ENCODE measurements around the gene CEBPG.

CEBPG gene

DNA sequence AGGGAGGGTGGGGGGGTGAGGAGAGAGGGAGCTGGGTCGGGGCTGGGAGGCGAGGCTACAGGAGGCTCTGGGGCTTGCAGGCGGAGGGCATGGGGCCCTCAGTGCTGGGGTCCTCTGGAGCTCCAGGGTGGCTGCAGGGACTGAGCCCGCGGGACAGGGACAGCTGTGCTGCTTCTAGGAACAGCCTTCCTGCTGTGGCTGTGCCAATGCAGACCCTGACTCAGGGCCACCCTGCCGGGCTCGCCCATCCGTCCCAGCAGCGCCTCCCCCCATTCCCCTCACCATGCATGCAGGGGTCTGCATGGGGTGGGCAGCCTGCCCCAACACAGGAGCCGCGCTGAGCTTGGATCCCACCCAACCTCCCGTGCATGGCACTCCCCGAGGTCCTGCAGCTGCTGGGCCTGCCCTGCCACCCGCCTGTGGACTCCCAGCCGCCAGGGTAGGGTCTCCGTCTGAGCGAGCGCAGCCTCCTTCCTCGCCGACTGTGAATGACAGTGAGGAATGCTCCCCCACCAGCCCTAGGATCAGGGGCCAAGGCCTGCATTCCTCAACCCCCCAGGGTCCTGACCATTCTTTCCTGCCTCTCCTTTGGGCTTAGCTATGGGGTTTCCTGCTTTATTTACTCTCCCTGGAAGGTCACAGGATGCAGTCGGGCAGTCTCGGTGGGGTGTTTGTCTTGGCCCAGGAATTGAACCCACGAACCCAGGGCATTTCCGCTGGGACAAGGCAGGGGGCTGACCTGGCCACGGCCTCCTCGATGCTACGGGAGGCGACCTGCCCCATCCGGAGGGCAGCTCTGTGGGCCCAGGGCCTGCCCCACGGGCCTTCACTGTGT is 23.4 kb downstream of the CEBPG start:
- no peak for DNase-seq

DNA sequence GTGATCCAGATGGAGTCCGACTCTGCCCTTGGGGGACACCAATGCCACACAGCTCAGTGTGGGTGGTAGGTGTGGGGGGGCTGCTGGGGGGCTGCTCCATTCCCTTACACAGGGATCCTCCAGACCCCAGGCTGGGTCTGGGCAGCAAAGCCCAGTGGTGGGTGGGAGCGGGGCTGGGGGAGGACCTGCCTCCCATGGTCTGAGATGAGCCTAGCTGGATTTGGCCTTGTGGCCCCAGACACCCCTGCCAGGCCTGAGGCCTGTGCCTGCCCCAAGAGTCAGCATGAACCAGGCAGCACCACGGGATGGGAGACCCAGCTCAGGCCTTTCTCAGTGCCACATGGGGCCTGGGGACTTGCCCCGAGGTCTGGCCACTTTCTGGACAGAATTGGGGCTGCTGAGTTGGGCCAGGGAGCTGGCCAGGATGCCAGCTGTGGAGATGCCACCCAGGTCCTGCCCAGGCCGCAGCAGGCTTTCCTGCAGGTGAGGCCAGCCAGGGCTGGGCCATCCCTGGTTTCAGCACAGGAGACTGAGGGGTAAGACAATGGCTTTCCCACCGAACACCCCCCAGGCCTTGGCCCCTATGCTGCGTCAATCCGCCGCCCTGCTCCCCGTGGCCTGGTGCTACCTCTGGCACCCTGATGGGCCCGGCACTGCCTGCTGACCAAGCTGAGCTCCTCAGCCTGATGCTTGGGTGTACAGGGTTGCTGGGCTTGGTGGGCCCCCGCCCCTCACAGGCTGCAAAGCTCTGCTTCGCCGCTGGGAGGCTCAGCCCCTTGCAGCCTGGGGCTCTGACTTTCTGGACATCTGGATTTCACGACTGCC is 24.2 kb downstream of the CEBPG start:
- no peak for DNase-seq

DNA sequence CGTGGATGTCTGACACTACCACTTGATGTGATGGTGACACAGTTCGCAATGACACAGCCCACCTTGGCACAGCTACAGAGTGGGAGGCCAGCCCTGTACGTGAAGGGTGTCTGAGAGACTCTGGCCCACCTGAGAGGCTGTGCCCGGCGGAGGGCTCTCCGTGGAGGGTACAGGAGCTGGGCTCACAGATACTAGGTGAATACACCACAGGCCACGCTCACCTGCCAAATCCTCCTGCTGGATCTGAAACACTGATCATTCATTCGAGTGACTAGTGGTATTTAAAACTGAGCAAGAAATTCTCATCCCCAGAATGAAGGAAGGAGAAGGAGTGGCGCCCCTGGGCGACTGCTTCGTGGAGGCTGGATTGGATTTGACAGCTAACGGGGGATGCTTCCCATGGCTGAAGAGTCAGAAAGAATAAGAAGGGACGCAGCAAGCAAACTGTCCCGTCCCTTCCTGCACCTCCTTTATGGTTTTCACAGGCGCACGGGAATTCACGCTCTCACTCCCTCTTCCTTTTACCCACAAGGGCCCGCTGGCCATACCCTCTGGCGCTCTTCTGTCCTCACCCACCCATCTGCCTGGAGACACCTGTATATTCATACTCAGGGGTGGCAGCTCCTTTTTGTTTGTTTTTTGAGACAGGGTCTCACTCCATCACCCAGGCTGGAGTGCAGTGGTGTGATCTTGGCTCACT is 25.0 kb downstream of the CEBPG start:
- no peak for DNase-seq

DNA sequence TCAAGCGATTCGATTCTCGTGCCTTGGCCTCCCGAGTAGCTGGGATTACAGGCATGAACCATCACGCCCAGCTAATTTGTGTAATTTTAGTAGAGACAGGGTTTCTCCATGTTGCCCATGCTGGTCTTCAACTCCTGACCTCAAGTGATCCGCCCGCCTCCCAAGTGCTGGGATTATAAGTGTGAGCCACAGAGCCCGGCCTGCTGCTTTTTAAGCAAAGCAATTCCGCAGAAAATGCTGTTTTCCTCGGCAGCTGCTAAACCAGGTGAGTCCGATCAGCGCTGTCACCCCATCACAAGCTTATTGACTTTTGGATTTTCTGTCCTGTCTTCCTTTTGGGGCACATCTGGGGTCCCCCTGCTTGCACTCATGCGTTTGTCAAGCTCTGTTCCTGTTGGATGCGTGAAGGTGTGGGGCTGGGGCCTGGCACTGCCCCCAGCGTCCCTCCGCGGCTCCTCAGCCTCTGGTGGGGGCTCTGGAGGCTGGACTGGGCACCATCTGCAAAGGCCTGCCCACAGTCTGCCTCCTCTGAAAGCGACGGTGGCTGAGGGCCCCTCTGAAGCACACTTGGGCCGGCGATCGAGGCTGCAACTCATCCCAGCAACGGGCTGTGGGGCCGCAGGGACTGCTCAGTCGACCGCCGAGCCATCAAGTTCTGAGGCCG is 25.7 kb downstream of the CEBPG start:
- DNase-seq, result no peak

DNA sequence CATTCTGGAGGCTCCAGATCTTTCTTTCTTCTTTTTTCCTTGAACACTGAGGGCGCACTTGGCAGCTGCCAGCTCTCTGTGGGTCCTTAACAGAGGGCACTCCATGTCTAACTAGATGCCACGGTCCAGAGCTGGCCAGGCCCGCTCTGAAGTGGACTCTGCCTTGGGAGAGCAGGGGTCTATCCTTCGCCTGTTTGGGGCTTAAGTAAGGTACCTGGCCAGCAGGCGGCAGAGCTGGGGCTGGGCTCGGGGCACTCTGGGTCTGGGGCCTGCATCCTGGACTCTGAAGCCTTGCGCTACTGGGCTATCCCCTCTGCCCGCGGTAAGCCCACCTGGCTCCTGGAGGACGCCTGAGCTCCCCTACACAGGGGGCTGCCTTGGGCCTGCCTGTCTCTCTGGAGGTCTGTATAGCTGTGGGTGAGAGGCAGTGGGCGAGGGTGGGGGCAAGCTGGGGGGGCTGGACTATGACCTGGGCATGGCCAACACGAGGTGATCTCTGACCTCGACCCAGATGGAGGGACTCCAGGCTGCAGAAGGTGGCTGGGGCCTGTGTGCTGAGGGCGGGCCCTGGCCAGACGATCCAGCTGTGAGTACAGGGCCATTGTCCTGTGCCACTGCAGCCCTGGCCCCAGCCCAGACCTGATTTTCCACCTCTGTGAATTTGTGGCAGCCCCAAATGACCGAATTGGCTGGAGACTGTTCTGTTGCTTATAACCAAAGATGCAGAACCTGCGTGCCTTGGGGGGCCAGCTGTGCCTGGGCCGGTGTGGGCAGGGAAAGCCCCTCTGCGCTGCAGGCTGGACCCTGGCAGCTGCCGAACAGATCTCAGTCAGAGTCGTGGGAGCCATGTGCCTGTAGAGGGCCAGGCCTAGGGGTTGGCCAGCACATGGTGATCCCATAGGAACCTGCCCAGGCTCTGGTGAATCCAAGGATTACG is 26.5 kb downstream of the CEBPG start:
- DNase-seq, result no peak

DNA sequence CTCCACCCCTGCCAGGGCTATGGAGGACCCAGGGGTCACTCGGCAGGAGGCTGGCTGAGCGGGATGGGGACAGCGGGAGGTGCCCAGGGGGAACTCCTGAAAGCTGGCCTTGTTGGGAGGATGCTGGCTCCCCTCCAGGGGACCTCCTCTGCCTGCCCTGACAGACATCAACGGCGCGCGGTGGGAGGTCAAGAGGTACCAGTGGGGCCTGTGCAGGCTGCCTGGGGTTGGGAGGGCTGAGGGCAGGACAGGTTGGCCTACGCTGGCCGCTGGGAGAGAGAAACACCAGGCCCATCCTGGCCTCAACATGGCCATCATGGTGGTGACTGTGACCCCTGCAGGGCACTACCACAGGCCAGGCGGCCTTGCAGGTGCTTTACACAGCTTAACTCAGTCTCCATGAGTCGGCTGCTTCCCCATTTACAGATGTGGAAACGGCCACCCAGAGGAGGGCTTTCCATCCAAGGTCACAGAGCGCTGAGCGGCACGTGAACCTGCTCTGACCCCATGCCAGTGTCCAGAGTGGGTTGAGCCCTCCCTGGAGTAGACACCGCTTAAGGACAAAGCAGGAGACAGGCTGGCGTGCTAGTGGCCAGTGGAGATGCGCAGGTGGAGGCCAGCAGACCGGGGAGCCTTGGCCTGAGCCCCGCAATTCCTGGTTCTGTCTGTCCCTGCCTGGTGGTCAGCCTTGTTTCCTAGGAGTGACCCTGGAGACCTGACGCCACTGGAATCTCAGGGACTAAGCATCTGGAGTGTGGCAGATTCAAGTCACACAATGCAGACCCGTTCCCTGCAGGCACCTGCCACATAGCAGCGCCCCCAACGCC is 27.6 kb downstream of the CEBPG start:
- no peak for DNase-seq

DNA sequence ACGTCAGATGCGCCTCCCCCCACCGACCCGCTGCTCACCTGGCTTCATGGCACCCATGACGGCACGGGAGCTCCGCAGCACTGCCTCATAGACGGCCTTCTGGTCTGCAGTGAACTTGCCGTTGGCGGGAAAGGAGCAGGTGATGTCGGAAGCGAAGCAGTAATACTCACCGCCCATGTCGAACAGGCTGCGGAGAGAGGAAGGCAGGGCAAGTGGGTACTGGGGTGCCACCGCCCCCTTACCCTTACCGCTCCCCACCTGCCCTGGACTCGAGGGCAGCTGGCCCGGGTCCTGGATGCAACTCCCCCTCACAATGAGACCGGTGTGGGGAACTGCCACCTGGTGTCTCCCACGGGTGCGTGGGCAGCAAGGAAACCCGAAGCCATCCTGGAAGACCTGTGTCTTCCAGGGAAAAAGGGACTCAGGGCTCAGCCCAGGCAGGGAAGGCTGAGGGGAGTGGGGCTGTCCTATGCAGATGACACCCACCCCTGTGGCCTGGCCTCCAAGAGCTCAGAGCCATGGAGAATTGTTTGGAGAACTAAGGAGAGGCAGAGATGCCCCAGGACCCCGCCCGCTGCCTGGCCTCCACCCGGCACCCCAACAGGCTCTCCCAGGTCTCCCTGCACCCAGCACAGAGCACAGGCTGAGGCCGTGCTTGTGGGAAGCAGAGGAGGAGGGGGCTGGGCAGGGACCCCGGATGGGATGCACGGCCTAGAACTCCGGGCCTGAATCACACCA is 28.3 kb downstream of the CEBPG start:
- no peak for DNase-seq

DNA sequence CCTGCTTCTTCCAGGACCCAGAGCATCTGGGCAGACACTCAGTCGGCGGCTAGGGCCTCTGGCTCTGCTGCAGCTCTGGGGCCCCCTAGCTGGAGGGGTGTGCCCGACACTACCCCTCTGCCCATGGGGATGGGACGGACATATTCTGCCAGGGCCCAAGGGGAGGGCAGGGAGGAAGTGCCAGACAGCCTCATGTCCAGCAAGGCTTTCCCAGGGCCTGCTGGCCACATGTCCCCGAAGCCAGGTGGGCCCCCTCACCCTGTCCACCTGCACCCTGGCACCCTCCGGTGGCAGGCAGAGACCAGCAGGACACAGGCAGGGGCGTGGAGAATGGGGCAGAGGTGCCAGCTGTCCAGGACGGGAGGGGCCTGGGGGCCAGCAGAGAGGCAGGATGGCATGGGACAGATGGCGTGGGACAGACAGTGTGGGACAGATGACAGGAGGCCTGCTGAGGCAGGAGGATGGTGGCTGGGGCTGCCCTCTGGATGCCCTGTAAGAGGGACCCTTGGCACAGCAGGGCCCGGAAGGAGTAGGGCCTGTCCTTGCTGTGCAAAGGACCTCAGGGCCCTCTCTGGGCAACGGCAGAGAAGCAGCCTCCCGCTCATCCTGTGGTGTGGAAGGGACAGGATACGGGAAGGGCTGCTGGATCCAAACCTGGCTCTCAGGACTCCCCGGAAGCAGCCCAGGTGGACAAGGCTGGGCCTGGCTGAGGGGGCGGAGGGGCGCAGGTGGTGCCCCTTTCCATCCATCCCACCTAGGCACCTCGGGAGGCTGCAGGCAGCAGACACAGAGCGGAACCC is 29.1 kb downstream of the CEBPG start:
- no peak for DNase-seq

DNA sequence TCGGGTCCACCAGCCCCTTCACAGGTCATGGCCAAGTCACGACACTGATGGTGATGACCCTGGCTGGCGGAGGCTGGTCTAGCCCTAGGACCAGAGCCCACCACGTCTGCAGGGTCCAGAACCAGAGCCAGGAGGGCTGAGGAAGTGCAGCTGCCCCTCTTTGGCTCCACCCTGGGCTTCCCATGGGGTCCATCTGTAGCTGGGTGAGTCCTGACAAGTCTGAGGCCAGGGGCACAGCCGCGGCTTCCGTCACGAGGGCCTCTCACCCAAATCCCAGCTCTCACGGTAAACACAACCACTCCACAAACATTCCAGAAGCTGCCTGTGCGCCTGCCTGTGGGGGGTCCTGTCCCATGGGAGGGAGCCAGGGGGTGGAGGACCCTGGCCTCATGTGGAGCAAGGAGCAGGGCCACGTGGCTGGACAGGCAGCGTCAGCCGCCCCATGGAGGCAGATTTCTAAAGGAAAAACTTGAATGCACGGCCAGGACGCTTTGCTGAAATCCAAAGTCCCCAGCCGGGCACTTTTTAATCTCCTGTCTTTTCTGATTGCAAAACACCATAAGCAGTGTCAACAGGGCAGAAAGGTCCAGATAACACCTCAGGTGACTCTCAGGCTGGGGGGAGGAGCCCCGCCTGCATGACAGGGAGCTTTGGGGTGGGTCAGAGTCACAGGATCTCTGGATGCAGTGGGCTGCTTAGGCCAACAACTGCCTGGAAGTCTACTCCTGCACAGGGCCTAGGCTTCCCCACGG is 29.9 kb downstream of the CEBPG start:
- no peak for DNase-seq

DNA sequence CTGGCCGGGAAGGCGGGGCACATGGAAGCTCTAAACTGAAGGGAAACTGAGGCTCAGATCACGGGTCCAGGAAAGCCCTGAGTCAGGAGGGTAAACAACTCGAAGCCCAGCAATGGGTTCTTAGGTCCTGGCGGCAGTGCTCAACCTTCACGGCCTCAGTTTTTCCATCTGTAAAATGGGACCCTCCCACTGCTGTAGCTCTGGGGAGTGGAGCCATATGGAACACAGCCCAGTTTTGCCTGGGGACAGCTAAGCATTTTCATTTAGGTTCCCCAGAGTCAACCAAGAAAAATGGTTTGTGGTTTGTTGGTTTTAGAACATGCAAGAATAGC is 30.4 kb downstream of the CEBPG start:
- no peak for DNase-seq

DNA sequence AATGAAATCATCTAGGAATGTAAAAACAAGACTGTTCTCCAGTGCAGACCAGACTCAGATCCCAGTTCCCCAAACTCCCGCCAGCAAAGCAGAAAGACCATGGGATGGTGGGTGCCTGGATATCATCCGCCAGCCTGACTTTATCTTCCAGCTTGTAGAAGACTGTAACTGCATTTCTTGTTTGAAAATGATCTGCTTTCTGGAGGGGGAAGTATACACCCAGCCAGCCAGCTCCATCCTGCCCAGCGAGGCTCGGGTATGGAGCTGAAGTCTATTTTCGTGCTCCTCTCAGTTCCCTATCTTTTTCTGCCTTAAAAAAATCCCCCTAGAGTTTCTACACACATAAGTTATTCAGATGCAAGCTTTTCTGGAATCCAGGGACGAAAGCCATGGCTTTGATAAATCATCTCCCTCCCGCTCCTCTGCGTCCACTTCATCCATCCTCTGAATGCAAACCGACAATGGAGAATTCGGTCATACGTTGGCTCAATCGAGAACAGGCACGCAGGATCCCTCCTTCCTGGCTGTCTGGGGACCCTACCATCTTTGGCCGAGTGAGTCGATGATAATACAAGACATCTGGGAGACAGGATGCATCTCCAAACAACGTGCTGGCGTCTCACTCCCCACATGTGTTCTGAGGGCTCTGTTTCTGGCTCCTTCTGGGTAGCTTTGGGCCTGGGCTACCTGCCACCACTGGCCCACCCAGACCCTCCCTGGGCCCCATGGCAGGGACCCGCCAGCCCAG is 31.2 kb downstream of the CEBPG start:
- DNase-seq, result no peak

DNA sequence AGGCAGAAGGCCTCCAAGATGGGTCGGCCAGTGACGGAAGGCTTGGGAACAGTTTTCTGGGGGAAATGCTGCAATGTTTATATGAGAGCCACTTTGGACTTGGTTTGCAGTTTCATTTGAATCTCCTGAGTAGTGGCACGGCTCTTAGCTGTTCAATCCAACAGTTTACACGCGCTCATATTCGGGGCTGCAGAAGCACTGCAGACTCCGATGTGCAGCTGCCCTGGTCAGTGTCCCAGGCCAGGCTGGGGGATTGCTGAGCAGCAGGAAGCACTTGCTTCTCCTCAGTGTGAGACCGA is 31.7 kb downstream of the CEBPG start:
- no peak for DNase-seq

DNA sequence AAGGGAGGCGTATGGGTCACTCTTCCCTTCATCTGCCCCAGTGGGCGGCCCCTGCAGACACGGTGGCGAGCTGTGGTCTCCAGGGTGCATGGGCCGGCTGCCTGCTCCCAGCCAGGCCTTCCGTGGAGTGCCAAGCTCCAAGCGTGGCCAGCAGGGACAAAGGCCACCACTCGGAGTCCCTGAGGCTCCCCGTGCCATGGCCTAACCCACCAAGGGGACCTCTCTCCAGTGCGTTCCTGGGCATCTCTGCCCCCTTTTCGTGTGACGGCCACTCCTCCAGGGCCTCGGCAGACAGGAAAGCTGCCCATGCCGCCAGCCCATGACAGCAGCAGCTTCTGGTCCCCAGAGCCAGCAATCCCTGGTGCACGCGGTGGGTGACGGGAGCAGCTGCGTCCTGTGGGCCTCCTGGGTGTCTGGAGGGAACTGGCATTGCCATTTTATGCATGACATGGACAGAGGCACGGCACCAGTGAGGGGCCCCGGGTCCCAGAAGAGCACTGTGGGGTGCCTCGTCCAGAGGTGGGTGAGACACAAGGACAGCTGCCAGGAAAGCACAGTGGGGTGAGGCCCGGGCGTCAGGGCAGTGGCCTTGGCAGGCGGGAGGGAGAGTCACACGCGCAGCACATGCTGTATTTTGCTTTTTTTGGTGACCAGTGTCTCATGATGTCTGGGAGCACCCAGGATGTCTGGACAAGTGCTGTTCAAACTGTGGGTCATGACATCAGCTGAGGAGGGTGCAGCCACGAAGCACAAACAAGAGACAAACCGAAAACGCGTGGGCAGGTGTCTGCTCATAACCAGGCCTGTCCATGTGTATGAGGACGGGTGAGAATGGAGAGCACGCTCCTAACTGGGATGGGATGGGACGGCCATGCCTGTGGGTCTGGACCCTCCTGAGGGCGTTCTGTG is 32.3 kb downstream of the CEBPG start:
- no peak for DNase-seq

DNA sequence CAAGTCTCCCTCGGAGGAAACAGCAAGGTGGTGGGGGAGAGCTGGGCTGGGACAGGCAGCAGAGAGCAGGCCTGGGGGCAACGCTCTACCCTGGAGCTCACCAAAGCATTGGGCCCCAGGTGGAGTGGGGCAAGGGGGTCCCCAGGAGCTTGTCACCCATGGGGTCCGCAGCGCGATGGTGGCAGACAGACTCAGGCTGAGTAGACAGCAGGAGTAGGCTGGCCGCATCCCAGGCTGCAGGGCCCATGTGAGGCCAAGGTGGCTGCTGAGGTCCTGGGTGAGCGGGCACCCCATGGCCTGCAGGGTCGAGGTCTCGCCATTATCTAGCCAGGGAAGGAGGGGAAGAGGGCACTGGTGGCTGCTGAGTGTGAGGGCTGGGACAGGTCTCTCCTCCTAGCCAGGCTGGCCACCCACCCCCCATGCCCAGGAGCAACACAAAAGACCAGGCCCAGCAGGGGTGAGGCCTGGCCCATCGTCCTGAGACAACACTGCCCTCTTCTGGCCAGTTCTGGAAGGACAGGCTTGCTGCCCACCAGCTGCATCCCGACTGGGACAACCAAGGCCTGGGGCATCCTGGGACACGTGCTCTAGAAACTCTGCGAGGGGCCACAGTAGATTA is 33.1 kb downstream of the CEBPG start:
- DNase-seq, result peak; percentile 65

DNA sequence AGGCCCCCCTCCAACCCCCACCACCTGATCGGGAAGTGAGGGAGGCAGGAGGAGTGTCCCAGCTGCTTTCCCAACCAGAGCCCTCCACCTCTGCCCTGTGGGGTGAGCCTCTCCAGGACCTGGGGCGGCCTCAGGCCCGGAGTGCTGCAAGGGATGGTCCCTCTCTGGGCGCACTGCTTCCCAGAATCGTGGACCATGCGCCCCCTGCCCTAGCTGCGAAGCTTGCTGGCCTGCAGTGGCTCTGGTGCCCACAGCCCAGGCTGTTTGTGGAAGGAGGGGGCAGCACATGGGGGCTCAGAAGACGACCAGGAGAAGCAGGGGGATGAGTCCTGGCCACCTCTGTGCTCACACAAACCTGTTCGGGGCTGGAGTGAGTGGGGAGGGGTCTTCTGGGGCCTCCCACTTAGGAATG is 33.6 kb downstream of the CEBPG start:
- DNase-seq, result no peak

DNA sequence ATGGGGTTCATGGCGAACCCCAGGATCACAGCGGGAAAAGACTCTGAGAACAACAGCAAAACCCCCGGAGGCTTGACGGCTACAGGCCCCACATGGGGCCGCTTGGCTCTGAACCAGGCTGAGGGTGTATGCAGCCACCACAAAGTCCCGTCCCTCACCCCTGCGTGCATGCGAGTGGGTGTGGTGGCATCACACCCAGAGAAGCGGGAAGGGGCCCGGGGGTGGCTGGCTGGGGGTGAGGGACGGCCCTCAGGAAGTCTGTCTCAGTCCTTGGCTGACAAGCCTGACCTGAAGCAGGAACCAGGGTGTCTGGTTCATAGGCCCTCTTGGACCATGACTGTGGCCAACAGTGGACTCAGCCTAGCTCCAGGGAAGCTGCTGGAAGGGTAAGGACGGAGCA is 34.2 kb downstream of the CEBPG start:
- no peak for DNase-seq

DNA sequence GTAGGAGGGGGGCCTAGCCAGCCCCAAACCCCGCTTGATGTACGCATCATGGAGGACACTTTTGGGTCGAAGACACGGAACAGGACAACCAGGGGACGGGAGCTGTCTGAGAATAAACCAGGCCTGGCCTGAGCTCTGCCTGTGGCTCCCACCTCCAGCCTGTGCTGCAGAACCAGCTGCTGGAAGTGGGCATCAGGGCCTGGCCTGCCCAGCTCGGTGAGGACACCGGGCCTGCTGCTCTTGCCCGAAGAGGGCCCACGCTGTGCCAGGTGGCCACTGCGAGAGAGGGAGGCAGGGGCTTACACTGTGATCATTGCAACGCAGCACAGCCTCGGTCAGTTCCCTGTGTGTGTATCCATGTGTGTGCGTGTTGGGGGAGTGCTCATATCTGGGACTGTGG is 34.6 kb downstream of the CEBPG start:
- DNase-seq, result no peak

Measured in NCI-H345 (cell line).